ENCODE measurements around the gene TMC3.

DNA sequence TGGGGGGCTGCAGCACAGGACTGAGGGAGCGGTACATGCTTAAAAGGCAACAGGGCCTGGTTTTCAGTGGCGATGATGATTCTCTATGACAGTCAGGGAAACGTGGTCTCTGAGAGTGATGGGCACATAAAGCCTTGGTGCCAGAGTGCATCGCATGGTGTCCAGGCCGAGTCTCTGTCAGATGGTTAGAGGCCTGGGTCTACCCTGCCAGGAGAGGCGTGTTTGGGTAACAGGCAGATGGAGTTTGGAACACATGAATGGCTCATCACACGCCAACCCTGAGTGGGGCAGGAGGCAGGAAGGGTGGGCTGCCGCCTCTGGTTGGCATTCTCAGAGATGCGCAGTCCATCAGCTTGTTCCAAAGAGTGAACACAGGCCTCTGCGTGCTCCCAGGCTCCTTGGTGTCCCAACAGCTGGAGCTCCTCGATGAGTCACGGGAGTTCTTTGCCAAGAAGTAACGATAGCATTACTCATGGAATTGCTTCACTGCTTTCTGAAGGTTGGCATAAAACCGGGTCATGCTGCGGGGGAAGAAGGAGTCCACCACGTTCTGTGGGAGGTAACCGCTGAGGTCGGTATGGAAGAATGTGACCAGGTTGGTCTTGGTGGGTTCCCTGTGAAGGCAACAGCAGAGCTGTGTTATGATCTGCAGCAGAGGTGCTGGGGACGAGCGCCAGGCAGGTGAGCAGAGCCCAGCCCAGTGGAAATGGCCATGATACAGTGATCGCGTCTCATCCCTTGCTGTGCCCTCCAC is 61.0 kb downstream of the TMC3 start:
- TF ChIP-seq POLR2A (IDR thresholded peaks at IDR 0.05) (no peak), EP300 (IDR thresholded peaks at IDR 0.05) (no peak), CTCF (IDR thresholded peaks at IDR 0.05) (no peak)
